K562 (cell line): ENCODE measurements around the gene CBX1. TPM values are rescaled to one million over a fixed set of nuclear protein-coding genes. Genes with fewer than 3 reads are reported as not detected.

Experiments
- CTCFL ChIP-seq: IDR thresholded peaks from 2 replicates; pipeline ENCODE4 v1.6.1; 2011; ENCODE audit warnings: borderline replicate concordance, low read depth, mild to moderate bottlenecking, moderate library complexity, low read length; ENCODE audit not compliant: insufficient read depth, poor library complexity, severe bottlenecking
- GATAD2A ChIP-seq: fragments of 450-650 bp; IDR thresholded peaks from 2 replicates; pipeline ENCODE4 v1.6.1; 2017
- HDGF ChIP-seq: fragments of 450-650 bp; IDR thresholded peaks from 2 replicates; pipeline ENCODE4 v1.6.1; 2016
- HNRNPLL ChIP-seq: fragments of 200-400 bp; formaldehyde crosslinking; IDR thresholded peaks from 2 replicates; pipeline ENCODE4 v1.6.1; 2017; ENCODE audit warnings: low read length, low read depth, mild to moderate bottlenecking; ENCODE audit not compliant: poor library complexity, severe bottlenecking
- MECOM ChIP-seq: fragments of 250-450 bp; sonication (Bioruptor Pico); IDR thresholded peaks from 2 replicates; pipeline ENCODE4 v1.8.0; 2022; ENCODE audit warnings: inconsistent platforms
- MTA2 ChIP-seq: fragments of 450-650 bp; IDR thresholded peaks from 2 replicates; pipeline ENCODE4 v1.6.1; 2016; ENCODE audit warnings: low read depth
- NFIC ChIP-seq: fragments of 450-650 bp; IDR thresholded peaks from 2 replicates; pipeline ENCODE4 v1.6.1; 2017; ENCODE audit warnings: mild to moderate bottlenecking, inconsistent platforms
- PRPF4 ChIP-seq: fragments of 200-400 bp; formaldehyde crosslinking; IDR thresholded peaks from one replicate; pipeline ENCODE4 v1.6.1; 2017; ENCODE audit warnings: low read length, low read depth, mild to moderate bottlenecking; ENCODE audit not compliant: insufficient read depth, poor library complexity, severe bottlenecking
- TAF15 ChIP-seq: fragments of 200-400 bp; formaldehyde crosslinking; IDR thresholded peaks from 2 replicates; pipeline ENCODE4 v1.6.1; 2017; ENCODE audit warnings: mild to moderate bottlenecking, low read depth, low read length, moderate library complexity
- ZBTB2 ChIP-seq: fragments of 450-650 bp; IDR thresholded peaks from 2 replicates; pipeline ENCODE4 v1.6.1; 2016; ENCODE audit warnings: antibody characterized with exemption
- ZFP1 ChIP-seq: fragments of 450-650 bp; formaldehyde crosslinking; IDR thresholded peaks from 2 replicates; pipeline ENCODE4 v1.4.0; 2020; ENCODE audit warnings: mild to moderate bottlenecking, mixed read lengths
- ZNF407 ChIP-seq: fragments of 450-650 bp; IDR thresholded peaks from 2 replicates; pipeline ENCODE4 v1.6.1; 2016; ENCODE audit warnings: low read depth
- ZNF445 ChIP-seq: fragments of 250-450 bp; sonication (Bioruptor Pico); IDR thresholded peaks from 2 replicates; pipeline ENCODE4 v1.4.0; 2020; ENCODE audit warnings: low read depth, mild to moderate bottlenecking, moderate library complexity
- ZNF77 ChIP-seq: fragments of 250-450 bp; sonication (Bioruptor Pico); IDR thresholded peaks from 2 replicates; pipeline ENCODE4 v1.5.0; 2020
- polyA plus RNA-seq, 8 experiments: library from polyadenylated mRNA; depleted of rRNA in 4 of 8; stranded (reverse) in 5 of 8; unstranded in 3 of 8; fragments of >200 nt; fragmentation: Nextera tagmentation in 2 of 8; fragmentation: Illumina TruSeq in 1 of 8; extraction: Ambion mirVana in 2 of 8; extraction: Trizol in 1 of 8; gene quantifications; 2 replicates each; pipeline versions ENCODE4 v1.2.1 to v1.2.3, GENCODE V29; 2011 to 2014; ENCODE audit warnings: inconsistent platforms in 1 of 8, missing spikeins in 1 of 8
- total RNA-seq, 7 experiments: library from RNA; depleted of rRNA in 6 of 7; stranded (reverse); fragments of >200 nt in 6 of 7; fragmentation: Illumina TruSeq in 2 of 7; extraction: Trizol in 2 of 7; gene quantifications; 2 replicates each; pipeline versions ENCODE4 v1.2.1 to v1.2.3, GENCODE V29; 2011 to 2021; ENCODE audit warnings: low replicate concordance in 1 of 7
- TF ChIP-seq, protein P1 (sequence below): fragments of 250-450 bp; sonication (Bioruptor Pico); IDR thresholded peaks from 2 replicates; pipeline ENCODE4 v1.8.0; 2022; ENCODE audit warnings: moderate library complexity, mild to moderate bottlenecking, inconsistent platforms
- TF ChIP-seq, protein P2 (sequence below): sonication (generic); formaldehyde crosslinking; IDR thresholded peaks from 2 replicates; pipeline ENCODE4 v1.8.0; 2022; ENCODE audit warnings: mild to moderate bottlenecking, missing genetic modification reagents

The CBX1 gene
- total and polyA plus RNA-seq, 9 of the 15 experiments (the other 6 are each of a cell fraction or from before 2014, with no cell fraction given): 10.6 to 95.7 (median 52.7) TPM

GRCh38 chr17:48047741-48048383, 53.4 kb downstream of the CBX1 start, which contains the start of gene NFE2L1 (continued):
- no peak for TF ChIP-seq CTCFL
- TF ChIP-seq GATAD2A: peak; percentile 72; the same call in 1 of the 2 replicates
- TF ChIP-seq, protein P1, sequence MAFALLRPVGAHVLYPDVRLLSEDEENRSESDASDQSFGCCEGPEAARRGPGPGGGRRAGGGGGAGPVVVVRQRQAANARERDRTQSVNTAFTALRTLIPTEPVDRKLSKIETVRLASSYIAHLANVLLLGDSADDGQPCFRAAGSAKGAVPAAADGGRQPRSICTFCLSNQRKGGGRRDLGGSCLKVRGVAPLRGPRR (CRISPR knock-in tag): 0 out of 2 replicates have a peak, but pooled peaks have one; percentile 61
- TF ChIP-seq, protein P2, sequence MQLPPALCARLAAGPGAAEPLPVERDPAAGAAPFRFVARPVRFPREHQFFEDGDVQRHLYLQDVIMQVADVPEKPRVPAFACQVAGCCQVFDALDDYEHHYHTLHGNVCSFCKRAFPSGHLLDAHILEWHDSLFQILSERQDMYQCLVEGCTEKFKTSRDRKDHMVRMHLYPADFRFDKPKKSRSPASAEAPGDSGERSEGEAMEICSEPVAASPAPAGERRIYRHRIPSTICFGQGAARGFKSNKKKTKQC (CRISPR knock-in tag): peak; percentile 90; the same call in 1 of the 2 replicates
- TF ChIP-seq ZBTB2: peak; percentile 64; the same call in 1 of the 2 replicates
- TF ChIP-seq PRPF4: no peak
- TF ChIP-seq ZNF77 (CRISPR knock-in tag): no peak
- no peak for TF ChIP-seq HDGF
- TF ChIP-seq ZNF445 (CRISPR knock-in tag): no peak
- no peak for TF ChIP-seq ZNF407
- no peak for TF ChIP-seq ZFP1 (CRISPR knock-in tag)
- peak; percentile 81 for TF ChIP-seq HNRNPLL
- peak; percentile 42 for TF ChIP-seq NFIC
- TF ChIP-seq MECOM (CRISPR knock-in tag): peak; percentile 36; the same call in 1 of the 2 replicates
- TF ChIP-seq TAF15: no peak
- no peak for TF ChIP-seq MTA2
